Stromal cell of bone marrow (primary cell): Measurements from ENCODE around the gene TNFRSF18.
"Not testable (repeated sequence)": the region's sequence is repeated elsewhere in the genome, so short reads cannot be mapped to it uniquely, and the experiment has no call there.

Experiments used
- DNase-seq: peaks from one replicate; pipeline ENCODE4 v3.0.0-alpha.2; 2012; ENCODE audit warnings: low read depth

TNFRSF18 gene, protein sequence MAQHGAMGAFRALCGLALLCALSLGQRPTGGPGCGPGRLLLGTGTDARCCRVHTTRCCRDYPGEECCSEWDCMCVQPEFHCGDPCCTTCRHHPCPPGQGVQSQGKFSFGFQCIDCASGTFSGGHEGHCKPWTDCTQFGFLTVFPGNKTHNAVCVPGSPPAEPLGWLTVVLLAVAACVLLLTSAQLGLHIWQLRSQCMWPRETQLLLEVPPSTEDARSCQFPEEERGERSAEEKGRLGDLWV

GRCh38 chr1:1206376-1206965 is at the start of gene TNFRSF18:
Gene TNFRSF18, minus strand, starts transcription at chr1:1206592. Its CDS starts 21 bp downstream, at chr1:1206571.
- DNase-seq: no peak

DNA sequence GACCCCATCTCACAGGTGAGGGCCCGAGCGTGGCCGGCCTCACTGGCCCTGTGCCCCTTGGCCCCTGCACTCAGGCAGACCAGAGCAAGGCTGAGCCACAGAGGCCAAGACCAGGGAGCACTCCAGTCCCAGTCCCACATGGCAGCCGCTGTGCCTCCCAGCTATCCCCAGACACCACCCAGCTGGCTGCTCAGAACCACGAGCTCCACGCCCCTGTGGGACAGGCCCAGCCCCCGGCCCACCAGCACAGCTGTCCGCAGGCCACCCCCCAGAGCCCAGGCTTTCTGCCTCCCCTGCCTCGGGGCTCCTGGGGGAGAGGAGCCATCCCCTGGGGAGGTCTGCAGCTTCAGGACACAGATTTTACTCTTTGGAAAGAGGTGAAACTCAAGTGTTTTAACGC is 49.2 kb upstream of the TNFRSF18 start:
- DNase-seq: no peak

DNA sequence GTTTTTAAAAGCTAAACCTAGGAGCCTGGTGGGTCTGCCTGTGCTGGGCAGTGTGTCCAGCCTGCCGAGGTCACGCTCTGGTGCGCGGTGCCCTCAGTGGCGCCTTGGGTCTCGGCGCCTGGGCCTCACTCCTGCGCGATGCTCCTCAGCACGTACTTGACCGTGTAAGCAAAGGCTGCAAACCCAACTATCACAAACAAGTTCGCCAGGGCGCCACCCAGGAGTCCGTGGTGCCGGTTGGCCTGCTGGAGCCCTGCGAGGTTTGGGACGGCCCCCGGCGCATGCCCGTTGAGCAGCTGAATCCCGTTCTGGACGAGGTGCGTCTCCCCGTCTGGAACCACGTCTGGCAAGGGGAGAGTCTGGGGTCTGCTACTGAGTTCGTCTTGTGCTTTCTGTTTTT is 48.7 kb upstream of the TNFRSF18 start:
- no peak for DNase-seq

GRCh38 chr1:1254667-1254998 is 48.2 kb upstream of the TNFRSF18 start:
- no peak for DNase-seq

DNA sequence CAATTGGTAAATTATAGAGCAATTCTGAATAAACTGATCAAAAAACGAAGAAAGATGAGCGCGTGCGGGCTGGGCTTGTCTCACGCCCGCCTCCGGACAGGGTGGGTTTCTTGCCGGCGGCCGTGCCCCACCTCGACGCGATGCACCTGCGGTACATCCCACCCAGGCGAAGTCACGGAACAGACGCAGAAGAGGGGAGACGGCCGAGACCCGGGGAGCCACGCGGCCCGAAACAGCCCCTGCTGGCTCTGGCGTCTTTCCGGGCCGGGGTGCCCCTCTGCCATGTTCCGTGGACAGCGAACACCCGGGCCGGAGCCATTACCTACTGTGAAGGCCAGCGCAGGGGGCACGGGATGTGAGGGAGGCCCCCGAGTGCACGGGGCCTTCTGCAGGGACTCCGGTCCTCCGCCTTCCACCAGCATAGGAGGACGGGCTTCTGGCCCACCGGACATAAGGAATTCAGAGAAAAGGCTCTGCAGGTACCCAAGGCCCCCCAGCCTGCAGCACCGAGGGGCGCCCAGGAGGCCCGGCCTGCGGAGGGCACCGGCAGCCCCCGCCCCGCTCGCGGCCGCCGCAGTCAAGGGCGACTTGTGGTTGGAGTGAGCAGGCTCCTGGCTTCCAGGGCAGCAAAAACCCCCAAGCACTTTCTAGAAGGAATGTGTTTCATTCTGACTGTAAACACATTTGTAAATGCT is 47.7 kb upstream of the TNFRSF18 start:
- no peak for DNase-seq

DNA sequence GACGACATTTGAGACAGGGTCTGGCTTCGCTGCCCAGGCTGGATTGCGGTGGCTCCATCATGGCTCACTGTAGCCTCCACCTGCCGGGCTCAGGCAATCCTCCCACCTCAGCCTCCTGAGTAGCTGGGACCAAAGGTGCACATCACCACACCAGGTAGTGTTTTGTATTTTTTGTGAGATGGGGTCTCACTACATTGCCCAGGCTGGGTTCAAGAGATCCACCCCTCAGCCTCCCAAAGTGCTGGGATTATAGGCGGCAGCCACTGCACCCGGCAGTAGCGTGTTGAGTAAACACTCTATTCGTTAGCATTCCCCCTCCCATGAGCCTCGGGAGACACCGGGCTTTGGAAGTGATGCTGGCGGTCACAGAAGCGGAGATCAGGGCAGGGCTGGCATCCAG is 46.9 kb upstream of the TNFRSF18 start:
- no peak for DNase-seq

DNA sequence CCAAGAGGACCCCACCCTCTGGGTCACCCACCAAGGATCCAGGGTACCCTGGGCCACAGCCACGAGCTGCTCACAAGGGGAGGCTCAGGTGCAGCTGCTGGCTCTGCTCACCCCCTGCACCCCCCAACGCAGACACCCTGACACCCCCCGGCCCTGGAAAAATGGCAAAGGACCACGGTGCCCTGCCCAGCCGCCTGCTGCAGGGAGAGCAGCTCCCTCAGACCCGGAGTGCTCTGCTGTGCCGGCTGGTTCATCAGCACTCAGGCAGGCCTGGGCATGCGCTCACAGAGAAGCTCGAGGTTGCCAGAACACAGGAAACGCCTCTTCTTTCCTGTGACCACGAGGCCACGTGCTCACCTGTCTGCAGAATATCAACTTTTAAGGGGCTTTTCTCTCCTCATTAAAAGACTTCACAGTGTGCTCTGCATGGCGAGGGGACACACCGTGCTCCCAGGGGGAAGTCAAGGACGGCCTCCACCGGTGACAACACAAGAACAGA is 44.4 kb upstream of the TNFRSF18 start:
- DNase-seq: no peak

- not testable (repeated sequence) for DNase-seq
Observed at GRCh38 chr1:1248009-1248913, 41.9 kb upstream of the TNFRSF18 start.

DNA sequence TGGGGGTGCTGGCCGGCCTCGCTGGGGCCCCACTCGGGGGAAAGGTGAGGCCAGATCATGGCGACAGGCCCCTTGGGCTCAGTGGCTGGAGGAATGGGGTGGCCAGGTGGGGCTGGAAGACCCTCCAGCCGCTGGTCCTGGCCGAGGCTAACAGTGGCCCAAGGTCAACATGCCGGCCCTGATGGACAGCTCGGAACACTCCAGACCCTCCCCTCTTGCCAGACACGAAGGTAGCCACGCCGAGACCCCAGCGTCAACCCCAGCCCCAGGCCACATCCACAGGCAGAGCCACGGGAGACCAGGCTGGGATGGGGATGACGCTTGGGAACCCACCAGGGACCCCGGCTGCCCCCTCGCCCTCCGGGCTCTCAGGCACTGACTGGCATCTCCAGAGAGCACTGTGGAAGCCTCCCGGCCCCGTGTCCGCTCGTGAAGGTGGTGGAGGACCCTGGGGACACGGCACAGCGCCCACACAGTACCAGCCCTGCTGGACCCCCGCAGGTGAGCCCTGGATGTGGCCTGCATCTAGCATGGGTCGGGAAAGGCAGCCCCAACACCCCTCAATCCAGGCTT is 41.0 kb upstream of the TNFRSF18 start:
- no peak for DNase-seq

DNA sequence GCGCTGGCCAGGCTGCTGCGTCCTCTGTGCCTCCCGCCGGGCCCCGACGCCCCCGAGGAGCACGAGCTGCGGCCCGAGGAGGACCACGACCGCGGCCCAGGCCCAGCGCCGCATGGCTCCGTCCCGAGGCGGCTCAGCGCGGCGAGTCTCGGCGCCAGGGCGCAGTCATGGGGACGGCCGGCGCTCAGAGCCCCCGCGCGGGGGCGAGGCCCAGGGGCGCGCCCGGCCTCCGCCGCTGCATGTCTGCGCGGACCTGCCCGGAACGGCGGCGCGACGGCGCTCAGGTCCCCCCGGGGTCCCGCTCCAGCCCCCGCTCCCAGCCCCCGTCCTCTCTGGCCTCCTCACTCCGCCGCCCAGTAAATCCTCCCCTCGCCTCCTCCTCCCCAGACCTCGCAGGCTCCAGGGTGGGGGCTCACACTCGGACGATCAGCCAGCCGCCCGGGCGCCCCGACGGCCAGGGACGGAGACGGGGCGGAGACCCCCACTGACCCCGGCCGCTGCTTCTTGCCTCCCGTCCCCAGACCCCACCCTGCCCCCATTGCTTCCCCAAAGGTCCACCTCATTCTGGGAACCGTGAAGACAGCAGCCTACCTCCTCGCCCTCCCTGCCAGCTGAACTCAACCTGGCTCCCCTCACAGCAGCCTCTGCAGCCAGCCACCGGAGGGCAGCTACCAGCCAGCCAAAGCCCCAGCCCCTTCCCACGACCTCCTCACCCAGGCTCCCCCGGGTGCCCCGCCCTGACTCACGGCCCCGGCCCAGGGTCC is 40.4 kb upstream of the TNFRSF18 start, which contains the start of gene C1QTNF12:
TSS of gene C1QTNF12 (minus strand) at position 146 of the 764 bp plus-strand sequence. CDS start at position 114, 32 bp downstream.
- DNase-seq: no peak

- no peak for DNase-seq
Observed at GRCh38 chr1:1245817-1246576, 39.6 kb upstream of the TNFRSF18 start.

DNA sequence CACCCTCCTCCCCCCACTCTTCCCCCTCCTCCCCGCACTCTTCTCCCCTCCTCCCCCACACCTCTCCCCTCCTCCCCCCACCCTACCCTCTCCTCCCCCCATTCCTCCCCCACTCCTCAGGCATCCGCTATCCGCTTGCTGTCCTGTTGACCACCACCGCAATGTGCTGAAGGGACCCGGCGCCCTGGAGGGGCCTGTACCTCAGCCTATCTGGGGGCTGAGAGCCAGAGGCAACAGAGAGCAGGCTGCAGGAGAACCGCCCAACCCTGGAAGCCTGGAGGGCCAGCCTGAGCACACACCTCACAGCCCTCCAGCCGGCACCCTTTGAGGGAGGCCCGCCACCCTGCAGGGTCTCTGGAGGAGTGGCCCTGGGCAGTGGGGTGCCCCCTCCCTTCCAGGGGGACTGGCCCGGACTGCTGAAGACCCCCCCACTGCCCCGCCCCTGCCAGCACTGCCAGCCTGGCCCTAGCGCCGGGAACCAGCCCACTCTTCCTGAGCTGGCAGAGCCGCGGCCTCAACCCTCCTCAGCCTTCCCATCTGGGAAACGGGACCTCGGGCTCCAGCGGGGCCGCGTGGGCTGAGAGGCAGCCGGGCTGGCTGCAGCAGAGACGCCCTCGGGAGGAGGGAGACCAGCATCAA is 38.9 kb upstream of the TNFRSF18 start:
- no peak for DNase-seq

DNA sequence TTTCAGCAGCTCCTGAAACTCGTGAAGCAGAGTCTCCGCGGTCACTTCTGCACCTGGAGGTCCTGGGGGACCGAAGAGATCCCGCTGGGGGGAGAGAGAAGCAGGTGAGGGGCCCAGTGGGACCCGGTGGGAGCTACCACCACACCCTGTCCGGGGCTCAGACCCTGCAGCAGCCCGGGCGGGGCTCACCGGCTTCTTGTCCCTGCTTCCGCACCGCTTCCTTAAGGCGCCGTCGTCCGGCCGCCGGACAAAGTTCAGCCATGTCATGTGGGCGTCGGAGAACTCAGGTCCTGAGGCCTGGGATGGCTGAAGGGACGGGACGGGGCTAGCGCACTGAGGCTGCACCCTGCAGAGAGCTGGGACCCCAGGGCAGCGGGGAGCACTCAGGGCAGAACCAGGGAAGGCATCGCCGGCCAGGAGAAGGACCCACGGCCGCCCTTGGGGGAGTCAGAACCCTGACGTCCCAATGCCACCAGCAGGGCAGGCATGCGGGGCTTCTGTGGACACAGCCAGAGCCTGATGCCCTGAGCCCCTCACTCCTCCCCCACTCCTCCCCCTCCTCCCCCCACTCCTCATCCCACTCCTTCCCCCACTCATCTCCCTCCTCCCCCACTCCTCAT is 37.9 kb upstream of the TNFRSF18 start:
- no peak for DNase-seq

GRCh38 chr1:1243807-1244191 is 37.4 kb upstream of the TNFRSF18 start:
- DNase-seq: no peak

DNA sequence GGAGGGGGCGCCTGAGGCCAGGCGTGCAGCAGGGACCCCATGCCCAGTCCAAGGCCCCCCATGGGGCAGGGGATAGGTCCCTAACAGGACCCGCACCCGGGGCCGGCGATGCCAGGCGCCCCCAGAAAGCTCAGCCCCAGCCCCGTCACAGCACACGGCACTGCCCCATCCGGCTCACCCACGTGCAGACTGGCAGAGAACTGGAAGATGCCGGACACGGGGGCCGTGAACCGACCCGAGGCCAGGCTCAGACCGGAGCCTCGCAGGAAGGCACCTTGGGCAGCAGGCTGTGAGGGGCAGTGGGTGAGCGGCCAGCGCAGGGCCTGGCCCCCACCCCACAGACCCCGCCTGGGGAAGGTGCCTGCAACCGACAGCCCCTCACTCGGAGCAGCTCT is 36.9 kb upstream of the TNFRSF18 start:
- no peak for DNase-seq

DNA sequence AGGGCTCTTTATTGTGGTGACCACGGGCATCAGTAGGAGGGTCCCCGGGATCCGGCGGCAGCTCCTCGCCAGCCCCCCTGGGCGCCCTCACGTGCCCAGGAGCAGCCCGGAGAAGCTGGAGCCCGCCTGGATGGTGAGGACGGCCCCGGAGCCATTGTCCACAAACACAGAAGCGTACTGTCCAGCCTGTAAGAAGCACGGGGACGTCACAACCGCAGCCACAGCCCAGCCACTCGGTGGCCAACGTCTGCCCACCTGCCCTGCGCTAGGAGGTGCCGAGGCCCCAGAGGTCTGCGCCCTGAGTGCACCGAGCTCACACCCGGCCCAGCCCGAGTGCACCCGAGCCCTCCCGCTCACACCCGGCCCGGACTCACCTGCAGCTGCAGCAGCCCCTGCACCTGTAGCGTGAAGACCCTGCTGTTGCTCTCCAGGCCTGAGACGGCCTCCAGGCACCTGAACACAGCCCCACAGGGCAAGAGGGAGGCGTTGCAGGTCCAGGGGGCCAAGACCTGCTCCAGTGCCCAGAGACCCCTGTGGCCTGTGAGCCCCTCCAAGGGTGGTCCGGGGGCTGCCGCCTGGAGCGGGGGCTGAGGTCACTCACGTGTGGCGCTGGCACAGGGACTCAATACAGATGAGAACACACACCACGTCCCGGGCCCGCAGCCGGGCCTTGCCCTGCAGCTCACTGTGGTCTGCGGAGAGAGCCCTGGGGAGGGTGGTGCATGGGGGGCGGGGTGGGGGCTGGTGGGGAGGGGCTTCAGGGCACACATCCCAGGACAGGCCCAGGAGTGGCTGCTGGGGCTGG is 36.3 kb upstream of the TNFRSF18 start:
- no peak for DNase-seq

- DNase-seq: no peak
Observed at GRCh38 chr1:1241588-1242219, 35.3 kb upstream of the TNFRSF18 start.
